ENCODE results near the gene TBKBP1.
"Not testable (repeated sequence)": the region's sequence is repeated elsewhere in the genome, so short reads cannot be mapped to it uniquely, and the experiment has no call there.

Gene TBKBP1

DNA sequence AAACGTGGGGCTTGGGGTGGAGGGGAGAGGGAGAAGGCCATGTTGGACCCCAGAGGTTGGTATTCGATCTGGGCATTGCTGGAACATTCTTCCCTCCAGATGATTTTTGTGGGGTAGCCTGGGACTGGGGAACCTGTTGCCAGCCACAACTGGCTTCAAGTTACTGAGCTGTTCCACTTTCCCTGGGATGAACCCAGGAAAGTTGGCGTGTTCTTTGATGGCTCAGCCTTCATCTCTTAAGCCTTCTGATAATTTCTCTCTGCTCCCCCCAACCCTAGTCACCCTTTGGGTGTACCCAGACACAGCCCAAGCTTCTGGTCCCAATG, 41.1 kb downstream of the TBKBP1 start:
- no peak for DNase-seq

DNA sequence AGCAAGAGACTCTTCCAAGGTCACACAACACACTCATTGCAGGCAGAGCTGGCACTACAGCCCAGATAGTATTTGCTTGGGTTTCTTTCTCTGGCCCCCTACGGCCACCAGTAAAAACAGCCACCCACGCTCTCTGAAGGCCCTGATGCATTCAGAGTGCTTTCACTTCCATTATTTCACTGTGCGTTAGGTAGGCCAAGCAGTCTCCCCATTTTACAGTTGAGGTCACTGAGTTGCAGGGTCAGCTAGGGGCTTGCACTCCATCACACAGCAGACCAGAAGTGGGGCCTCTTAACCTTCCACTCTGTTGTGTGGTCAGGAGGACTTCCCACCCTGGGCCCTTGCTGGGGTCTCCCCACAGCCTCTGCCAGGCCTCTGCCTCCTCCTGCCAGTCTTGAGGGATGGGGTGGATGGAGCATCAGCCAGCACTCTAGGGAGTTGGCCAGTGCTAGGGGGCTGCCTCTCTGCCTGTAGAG, 41.6 kb downstream of the TBKBP1 start:
- DNase-seq = no peak

- DNase-seq = no peak
Observed at GRCh38 chr17:47736501-47737495, 42.8 kb downstream of the TBKBP1 start.

GRCh38 chr17:47738178-47738577, 44.2 kb downstream of the TBKBP1 start:
- DNase-seq = no peak

DNA sequence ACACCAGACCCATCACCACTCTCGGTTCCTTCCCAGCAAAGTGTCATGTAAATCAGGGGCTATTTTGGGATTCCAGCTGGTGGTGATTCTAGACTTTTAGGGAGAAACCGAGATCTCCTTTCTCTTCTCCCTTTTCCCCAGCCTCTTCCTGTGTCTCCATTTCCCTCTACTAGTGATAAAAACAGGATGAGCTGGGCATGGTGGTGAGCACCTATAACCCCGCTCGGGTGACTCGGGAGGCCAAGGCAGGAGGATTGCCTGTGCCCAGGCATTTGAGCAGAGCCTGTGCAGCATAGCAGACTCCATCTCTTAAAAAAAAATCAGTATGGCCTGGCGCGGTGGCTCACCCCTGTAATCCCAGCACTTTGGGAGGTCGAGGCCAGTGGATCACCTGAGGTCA, 45.2 kb downstream of the TBKBP1 start:
- DNase-seq = no peak

- DNase-seq = not testable (repeated sequence)
Observed at GRCh38 chr17:47739945-47740344, 46.0 kb downstream of the TBKBP1 start.

GRCh38 chr17:47741109-47741792, 47.3 kb downstream of the TBKBP1 start:
- no peak for DNase-seq

- DNase-seq = no peak
Observed at GRCh38 chr17:47741793-47742145, 47.8 kb downstream of the TBKBP1 start.

DNA sequence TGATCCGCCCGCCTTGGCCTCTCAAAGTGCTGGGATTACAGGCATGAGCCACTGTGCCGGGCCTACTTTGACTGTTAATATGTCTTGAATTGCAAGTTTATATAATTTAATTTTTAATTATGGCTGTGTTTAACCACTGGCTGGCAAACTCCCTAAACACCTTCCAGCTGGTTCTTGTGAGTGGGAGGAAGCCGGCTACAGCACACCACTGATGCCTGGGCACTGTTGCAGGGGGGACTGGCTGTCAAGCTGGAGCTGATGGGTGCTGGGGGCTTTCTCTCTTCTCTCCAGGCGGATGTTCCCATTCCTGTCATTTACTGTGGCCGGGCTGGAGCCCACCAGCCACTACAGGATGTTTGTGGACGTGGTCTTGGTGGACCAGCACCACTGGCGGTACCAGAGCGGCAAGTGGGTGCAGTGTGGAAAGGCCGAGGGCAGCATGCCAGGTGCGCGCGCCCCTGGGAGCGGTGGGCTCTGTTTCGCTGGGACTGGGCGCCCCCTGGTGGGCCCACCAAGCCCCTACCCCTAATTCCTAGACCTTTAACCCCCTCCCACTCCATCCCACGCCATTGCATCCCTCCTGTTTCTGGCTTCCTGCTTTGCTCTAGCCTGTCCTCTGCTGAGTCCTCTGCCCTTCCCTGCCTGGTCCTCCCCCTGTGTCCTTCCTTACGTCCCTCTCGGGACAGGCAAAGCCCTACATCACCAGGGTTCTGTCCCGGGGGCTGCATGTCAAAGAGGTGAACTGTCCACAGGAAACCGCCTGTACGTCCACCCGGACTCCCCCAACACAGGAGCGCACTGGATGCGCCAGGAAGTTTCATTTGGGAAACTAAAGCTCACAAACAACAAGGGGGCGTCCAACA, 48.6 kb downstream of the TBKBP1 start:
- no peak for DNase-seq

GRCh38 chr17:47744168-47745036, 50.4 kb downstream of the TBKBP1 start:
- no peak for DNase-seq

GRCh38 chr17:47745037-47745380, 51.0 kb downstream of the TBKBP1 start:
- DNase-seq = no peak

- DNase-seq = no peak
Observed at GRCh38 chr17:47751471-47751870, 57.5 kb downstream of the TBKBP1 start.

- no peak for DNase-seq
Observed at GRCh38 chr17:47757386-47757785, 63.4 kb downstream of the TBKBP1 start.

DNA sequence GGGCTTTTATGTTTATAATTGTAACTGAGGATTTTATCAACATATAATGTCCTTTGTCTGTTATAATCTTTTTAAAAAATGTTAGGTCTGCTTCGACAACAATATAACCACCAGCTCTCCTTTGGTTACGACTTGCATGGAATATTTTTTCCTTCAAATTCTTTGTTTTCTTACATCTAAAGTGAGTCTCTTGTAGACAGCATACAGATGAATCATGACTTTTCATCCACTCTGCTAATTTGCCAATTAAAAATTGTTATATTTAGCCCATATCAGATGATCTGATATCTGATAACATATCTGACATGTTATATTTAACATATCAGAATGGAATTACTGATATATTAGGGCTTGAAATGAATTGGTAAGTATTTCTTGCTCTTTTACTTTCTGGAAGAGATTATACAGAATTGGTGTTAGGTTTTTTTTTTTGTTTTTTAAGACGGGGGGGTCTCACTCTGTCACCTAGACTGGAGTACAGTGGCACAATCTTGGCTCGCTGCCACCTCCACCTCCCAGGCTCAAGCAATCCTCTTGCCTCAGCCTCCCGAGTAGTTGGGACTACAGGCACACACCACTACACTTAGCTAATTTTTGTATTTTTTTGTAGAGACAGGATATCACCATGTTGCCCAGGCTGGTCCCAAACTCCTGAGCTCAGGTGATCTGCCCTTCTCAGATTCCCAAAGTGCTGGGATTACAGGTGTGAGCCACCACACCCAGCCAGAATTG, 66.6 kb downstream of the TBKBP1 start:
- DNase-seq = no peak

Data from activated CD4-positive, alpha-beta T cell treated with anti-CD3 and anti-CD28 coated beads, Interleukin-2, amount 50 U/mL, for 16 hours (primary cell).